Measurements from ENCODE around the gene SYNE3.
A peak's percentile ranks its signal among the peaks of the same experiment; 100 is the strongest.
"Not testable (repeated sequence)": the region's sequence is repeated elsewhere in the genome, so short reads cannot be mapped to it uniquely, and the experiment has no call there.

Gene SYNE3

GRCh38 chr14:95511687-95512086 is 4.8 kb downstream of the SYNE3 start:
- no peak for TF ChIP-seq CTCF (IDR thresholded peaks at IDR 0.05; ENCODE audit: low read depth, low read length)
- no peak overlapping the region for H3K4me3 ChIP-seq (replicated peaks in 1 of 2; ENCODE audit: low read depth in 2 of 2, low read length in 2 of 2)
- no peak for DNase-seq (ENCODE audit: low read depth in 2 of 2)

GRCh38 chr14:95510804-95511203 is 5.6 kb downstream of the SYNE3 start:
- TF ChIP-seq CTCF (IDR thresholded peaks at IDR 0.05; ENCODE audit: low read depth, low read length), result no peak
- H3K4me3 ChIP-seq (replicated peaks in 1 of 2; ENCODE audit: low read depth in 2 of 2, low read length in 2 of 2), result no peak overlapping the region
- no peak for DNase-seq (ENCODE audit: low read depth in 2 of 2)

GRCh38 chr14:95510344-95510743 is 6.1 kb downstream of the SYNE3 start:
- H3K4me3 ChIP-seq (replicated peaks in 1 of 2; ENCODE audit: low read depth in 2 of 2, low read length in 2 of 2); DNase-seq (ENCODE audit: low read depth in 2 of 2): not testable (repeated sequence)

DNA sequence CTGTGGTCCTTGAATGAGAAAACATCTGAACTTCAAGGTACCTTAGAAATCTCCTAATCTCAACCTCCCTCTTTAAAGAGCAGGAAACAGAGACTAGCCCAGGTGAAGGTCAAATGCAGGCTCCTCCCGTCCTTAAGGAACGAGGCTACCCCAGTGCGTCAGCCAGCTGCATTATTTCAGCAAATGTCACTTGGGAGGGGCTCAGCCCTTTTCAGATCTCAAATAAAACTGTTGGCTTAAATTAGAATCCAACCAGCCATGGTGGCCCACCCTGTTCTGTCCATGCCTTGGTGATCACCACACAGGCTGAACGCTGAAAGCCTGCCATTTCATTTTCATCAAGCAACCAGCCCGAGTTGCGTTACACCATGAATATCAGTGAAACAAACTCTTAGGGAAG is 7.0 kb downstream of the SYNE3 start:
- H3K4me3 ChIP-seq (replicated peaks in 1 of 2; ENCODE audit: low read depth in 2 of 2, low read length in 2 of 2), result no peak overlapping the region
- no peak for DNase-seq (ENCODE audit: low read depth in 2 of 2)
- no peak for TF ChIP-seq CTCF (IDR thresholded peaks at IDR 0.05; ENCODE audit: low read depth, low read length)

DNA sequence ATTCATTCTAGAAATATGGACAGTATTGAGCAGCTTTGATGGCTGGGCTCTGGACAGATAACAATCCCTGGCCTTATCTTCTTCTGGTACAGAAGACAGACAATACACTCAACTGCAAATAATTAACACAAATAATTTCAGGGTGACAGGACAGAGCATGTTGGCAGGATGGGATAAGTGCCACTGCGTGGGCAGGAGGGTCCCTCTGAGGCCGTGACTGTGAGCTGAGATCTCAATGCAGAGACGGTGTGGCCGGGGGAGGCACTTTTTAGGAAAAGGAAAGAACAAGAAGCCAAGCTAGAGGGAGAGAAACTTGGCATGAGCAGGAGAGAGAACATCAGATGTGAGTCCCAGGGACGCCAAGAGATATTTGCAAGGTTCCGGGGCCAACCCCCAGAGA is 8.1 kb downstream of the SYNE3 start:
- no peak for DNase-seq (ENCODE audit: low read depth in 2 of 2)
- H3K4me3 ChIP-seq (replicated peaks in 1 of 2; ENCODE audit: low read depth in 2 of 2, low read length in 2 of 2), result no peak overlapping the region
- no peak for TF ChIP-seq CTCF (IDR thresholded peaks at IDR 0.05; ENCODE audit: low read depth, low read length)

- TF ChIP-seq CTCF (IDR thresholded peaks at IDR 0.05; ENCODE audit: low read depth, low read length), result no peak
- peak; percentile 65 to 68 for DNase-seq (ENCODE audit: low read depth in 2 of 2)
- no peak overlapping the region for H3K4me3 ChIP-seq (replicated peaks in 1 of 2; ENCODE audit: low read depth in 2 of 2, low read length in 2 of 2)
These were observed 8.7 kb downstream of the SYNE3 start for GRCh38 chr14:95507701-95508103.

- no peak for TF ChIP-seq CTCF (IDR thresholded peaks at IDR 0.05; ENCODE audit: low read depth, low read length)
- peak; percentile 95 to 96 for DNase-seq (ENCODE audit: low read depth in 2 of 2)
- no peak overlapping the region for H3K4me3 ChIP-seq (replicated peaks in 1 of 2; ENCODE audit: low read depth in 2 of 2, low read length in 2 of 2)
These were observed 9.3 kb downstream of the SYNE3 start for GRCh38 chr14:95507174-95507573.

All from cardiac fibroblast (primary cell).